ENCODE results near the gene TSHZ2.

- no peak for TF ChIP-seq CTCF (IDR thresholded peaks at IDR 0.05 in 4 of 5, conservative IDR thresholded peaks at IDR 0.05 in 1 of 5)
- TF ChIP-seq POLR2A (IDR thresholded peaks at IDR 0.05): no peak
These were observed 390.6 kb downstream of the TSHZ2 start for GRCh38 chr20:53362736-53363135.
